GM18511 (cell line): ENCODE measurements around the gene CD36.
A peak's percentile ranks its signal among the peaks of the same experiment; 100 is the strongest.

Source experiments
- ATAC-seq: cut with Tn5 transposase; IDR thresholded peaks from one replicate; pipeline ENCODE4 v1.9.1; 2021; ENCODE audit warnings: mild to moderate bottlenecking, moderate library complexity; ENCODE audit not compliant: unreplicated experiment

CD36 gene

DNA sequence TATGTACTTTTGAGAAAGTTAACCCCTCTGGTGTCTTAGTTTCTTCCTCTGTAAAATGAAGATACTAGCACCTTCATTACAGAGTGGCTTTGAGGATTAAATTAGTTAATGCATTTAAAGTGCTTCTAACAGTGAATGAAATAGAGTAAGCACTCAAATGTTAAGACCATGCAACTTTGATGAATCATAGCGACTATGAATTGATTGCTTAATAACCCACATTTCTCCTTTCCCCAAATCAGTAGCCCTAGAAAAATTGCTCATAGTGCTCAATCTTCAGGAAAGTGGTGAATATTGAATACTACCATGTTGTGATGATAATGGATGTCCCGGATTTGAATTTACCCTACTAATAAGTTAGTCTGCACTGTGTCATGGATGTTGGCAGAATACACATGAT, 48.1 kb downstream of the CD36 start:
- no peak for ATAC-seq

DNA sequence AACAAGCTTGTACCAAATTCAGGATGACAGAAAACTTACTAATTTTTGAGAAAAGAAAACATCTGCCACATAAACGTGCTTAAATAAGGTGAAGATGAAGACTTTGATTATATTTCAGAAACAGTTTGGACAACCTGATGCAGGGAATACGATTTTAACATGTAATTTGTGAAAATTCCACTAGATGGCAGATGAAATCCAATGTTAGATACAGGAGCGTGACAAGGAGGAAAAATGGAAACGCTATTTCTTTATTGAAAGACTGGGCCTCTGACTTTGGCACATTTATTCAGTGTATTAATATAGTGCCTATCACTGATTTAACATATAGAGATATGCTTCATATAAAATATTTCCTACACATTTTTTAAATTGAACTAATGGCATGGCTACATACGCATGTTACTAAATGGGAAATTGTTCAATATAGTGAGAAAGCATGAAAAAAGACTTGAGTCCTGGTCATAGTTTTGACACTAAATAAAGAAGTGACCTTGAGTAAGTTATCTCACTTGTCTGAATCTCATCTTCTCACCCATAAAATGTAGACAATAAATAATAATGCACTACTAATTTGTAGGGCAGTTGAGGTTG, 60.7 kb downstream of the CD36 start:
- peak; percentile 83 for ATAC-seq

DNA sequence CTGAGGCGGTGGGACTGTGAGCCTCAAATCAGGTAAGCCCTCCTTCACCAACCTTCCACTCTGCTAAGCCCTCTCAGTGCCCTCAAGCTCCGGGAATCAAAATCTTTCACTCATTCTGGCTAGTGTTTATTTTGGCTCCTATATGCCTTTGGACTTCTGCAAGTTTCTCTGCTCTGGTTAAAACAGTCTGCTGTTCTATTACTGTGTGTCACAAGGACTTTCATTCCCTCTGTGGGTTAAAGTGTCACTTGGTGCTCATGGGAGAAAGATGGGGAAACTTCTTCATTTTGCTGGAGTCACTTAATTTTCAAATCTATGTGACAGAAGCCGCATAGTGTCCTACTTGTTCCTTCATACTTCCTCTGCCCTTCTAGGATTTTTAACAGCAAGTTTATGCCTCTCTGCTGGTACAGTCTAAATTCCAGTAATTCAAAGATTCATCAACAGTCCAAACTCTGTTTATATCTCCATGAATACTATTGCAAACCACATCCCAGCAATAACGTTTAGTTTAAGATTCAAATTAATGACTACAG, 61.3 kb downstream of the CD36 start:
- no peak for ATAC-seq

DNA sequence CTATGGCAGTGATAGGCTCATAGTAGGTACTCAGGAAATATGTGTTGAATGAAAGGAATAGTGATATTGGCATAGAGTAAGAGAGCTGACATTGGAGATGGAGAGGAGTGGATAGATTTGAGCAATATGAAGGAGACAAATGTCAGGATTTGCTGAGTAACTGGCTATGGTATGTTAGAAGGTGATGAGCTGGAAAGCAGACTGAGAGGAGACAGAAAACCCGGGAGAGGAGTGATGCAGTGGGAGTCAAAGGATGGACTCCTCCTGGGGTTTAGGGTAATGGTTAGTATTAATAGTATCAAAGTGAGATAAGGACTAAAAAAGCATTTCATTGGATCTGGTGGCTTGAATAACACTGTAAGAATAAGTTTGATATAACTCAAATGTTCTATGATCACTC, 64.8 kb downstream of the CD36 start:
- ATAC-seq: no peak

DNA sequence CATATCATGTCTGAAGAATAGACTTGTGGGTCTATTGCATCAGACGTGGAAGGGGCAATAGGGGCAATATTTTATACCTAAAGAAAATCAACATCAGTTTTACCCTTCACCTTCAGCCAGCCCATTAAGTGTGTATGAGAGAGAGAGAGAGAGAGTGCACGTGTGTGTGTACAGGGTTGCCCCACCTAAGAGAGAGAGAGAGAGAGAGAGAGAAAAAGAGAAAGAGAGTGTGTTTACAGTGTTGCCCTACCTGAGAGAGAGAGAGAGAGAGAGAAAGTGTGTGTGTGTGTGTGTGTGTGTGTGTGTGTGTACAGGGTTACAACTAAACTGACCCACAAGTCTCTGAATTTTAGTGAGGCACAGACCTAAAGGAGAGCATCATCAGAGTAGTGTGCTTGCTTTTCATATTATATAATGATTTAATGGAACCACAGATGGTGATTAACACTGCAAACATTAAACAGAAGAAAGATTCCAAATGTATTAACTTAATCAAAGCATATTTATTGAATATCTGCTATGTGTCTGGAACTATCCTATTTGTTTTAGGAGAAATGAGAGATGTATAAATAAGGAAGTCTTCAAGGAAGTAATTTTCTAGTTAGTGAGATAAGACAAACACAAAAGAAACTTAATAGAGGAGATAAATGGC, 66.8 kb downstream of the CD36 start:
- ATAC-seq: no peak

DNA sequence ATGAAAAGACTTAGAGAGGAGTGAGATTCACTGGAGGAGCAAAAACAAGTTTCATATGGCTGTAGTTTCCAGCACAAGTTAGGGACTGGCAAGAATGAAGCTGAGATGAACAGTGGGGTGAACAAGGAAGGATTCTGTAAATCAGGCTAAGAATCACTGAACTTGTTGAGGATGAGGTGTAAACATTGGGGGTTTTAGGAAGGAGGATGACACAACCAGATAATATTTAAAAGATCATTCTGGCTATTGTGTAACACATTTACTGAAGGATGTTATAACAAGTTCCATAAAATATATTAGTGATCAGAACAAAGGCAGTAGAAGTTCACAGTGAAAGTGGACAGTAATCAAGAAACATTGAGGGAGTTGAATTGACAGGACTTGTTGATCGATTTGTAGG, 68.9 kb downstream of the CD36 start:
- no peak for ATAC-seq

DNA sequence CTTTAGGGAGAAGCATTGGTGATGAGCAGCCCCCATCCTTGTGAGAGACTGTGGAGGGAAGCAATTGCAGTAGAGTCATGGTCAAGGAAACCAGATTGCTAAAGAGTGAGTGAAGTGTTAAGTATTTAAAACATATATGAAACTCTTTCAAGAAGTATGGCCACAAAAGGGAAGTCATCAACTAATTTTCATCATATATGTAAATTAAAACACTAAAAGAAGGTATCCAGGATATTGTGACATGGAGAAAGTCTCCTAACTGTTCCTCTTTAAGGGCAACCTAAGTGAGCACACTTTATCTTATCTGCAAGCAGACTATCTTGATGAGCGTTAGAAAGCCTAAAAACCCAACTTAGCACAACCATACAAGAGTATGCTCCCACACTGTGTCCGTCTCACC, 69.7 kb downstream of the CD36 start:
- ATAC-seq: no peak

DNA sequence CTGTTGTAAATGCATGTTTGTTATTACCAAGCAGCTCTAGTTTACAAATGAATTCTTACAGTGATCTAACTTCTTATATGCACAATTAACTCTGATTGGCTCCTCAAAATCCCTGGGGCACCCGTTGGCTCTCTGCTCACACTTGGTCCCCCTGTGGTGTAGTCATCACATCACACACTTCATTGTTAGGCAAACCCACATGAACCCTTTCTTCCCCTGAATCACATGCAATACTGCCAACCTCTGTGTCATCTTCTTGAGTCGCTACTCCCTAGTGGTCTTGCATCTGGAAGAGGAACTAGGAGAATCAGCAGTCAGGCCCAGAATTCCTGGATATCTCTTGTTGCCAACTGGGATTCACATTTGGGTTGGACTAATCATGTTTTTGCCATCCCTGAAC, 73.1 kb downstream of the CD36 start:
- ATAC-seq: no peak

DNA sequence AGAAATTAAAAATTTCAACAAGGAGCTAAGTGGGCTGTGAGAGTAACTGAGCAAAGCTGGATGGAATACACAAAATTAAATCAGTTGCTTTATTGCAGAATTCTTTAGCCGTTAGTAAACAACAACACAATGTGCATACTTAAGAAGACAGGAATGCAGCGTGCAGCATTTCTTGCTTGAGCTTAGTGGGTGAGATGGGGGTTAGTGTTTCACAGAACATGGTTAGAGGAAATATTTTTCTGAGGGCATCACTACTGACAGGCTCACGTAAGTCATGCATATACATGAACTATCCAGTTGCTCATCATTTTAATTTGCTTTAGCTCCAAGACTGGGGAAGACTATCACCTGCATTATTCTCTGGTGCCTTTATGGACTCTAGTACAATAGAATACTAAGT, 80.8 kb downstream of the CD36 start:
- no peak for ATAC-seq

DNA sequence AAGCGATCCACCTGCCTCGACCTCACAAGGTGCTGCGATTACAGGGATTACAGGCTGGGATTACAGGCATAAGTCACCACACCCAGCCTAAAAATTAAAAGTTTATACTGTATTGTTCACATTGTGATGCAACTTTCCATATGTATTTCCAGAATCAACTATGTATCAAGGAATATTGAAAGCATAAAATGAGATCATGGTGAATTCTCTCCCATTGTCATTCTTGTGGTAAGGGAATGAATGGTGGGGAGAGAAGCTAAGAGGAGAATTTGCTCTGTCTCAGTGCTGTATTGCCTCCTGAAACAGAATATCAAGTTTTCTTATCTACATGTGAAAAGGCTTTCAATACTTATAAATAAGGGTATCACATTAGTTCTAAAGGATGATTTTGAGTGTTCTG, 81.7 kb downstream of the CD36 start:
- no peak for ATAC-seq

DNA sequence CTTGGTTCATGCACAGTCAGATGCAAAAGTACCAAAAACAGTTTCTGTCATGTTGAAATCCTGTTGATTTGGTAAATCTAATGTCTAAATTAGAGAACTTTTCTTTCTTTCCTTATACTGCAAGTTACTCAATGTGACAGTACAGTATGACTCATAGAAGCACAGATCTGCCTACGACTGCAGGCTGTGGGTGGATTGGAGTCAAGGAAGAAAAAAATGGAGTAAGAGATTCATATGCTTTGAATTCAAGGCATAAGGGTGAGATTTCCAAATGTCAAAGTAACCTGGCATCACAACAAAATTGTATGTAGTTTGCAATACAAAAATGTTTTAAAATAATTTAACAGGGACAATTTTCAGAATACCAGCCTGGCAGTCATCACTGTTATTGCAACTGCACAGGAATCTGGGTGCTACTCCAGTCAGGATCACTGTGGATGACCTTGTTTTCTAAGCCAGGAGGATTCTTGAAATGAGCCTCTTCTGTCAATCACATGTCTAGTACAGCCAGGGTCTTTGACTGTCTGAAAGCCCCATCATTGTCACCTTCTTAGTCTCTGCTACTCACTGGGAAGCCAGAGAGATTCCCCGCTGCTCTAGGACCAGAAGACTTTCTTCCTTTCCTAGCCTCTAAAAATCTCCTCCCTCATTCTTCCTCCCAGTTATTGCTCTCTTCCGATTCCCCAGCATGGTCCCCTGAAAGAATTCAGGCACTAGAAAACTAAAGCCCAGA, 83.6 kb downstream of the CD36 start:
- ATAC-seq: no peak

DNA sequence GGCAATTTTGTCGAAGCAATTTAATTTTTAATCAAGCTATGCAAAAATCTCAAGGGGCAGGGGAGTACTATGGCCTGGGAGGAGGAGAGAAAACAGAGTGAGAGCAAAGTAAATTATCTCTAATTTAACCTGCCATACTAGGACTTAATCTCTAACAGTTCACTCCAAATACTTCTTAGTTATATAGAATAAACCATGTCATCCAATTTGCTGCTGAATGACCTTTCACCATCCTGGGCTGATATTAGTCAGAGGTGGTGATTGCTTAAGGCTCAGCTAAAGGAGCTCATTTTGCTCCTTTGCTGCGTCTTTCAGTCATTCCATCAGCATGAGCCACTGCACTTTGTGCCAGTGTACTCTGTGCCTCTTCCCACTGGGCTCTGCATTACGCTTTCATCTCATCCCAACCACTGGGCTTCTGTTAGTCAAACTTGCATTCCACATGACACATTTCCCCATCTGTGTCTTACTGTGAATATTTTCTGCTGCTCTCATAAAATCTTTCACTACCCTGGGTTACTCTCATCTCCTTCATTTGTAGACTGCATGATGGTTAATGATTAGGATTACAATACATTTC, 84.3 kb downstream of the CD36 start:
- ATAC-seq: no peak

DNA sequence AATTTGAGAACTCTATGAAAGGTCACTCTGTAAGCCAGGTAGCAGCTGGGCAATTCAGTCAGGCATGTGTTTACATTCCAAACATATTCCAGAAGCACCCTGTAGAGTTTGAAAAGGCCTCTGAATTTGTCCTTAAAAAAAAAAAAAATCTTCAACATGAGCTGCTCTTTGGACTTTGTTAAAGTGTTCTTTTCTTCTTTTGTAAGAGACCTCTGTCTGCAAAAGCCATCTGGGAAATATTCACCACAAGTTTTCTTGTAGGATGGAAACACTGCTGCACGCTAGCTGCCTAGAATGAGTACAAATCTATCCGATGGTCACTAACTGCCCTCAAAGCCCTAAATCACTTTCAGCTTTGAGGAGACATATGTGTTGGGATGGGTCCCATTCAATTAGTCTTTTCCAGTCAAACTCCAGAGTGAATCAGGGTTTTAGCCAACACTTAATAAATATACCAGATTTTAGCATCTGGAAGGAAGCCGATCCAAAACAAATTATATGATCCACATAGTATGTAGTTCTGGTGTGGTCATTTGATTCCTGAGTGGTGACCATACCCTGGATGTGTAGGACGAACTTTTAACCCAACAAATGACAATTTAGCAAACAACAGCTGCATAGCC, 85.9 kb downstream of the CD36 start:
- no peak for ATAC-seq

DNA sequence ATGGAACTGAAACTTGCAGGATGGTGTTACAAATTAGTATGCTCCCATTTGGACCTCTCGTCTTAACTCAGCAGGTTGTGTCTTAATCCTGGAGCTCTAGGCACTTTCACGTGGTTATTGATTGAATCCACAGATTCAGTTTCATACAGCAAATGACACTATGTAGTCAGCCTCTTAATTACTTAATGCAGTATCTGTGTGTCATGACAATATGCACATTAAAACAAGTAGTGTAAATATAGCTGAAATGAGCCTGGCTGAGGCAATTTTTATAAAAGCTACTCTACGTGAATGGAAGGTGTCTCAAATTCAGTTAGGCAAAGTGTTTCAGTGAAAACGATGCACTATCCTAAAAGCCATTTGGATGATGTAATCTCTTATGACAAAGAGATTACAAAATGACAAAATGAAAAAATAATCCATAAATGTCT, 86.8 kb downstream of the CD36 start:
- no peak for ATAC-seq
